Colonic mucosa (tissue), 4 donors: ENCODE results near the gene HHEX. TPM values are rescaled to one million over a fixed set of nuclear protein-coding genes. Genes with fewer than 3 reads are reported as not detected.
A peak's percentile ranks its signal among the peaks of the same experiment; 100 is the strongest.

ENCODE experiments used
- DNase-seq: peaks from one replicate; pipeline ENCODE4 v3.0.0-alpha.2; 2020
- H3K27ac ChIP-seq: fragments of 200-600 bp; one replicate; pipeline ENCODE4 v1.8.0; 2021
- H3K27me3 ChIP-seq: fragments of 200-600 bp; one replicate; pipeline ENCODE4 v1.8.0; 2021
- H3K36me3 ChIP-seq: fragments of 200-600 bp; one replicate; pipeline ENCODE4 v1.8.0; 2021
- H3K4me1 ChIP-seq: fragments of 200-600 bp; one replicate; pipeline ENCODE4 v1.8.0; 2021; ENCODE audit warnings: mild to moderate bottlenecking
- H3K4me3 ChIP-seq: fragments of 200-600 bp; one replicate; pipeline ENCODE4 v1.8.0; 2021
- H3K9ac ChIP-seq, 2 donors: one replicate each; pipeline ENCODE4 v1.7.0; 2013; ENCODE audit warnings: control low read depth in 2 of 2, low read depth in 2 of 2, low read length in 2 of 2
- H3K9me3 ChIP-seq: fragments of 200-600 bp; one replicate; pipeline ENCODE4 v1.8.0; 2021
- CTCF ChIP-seq: fragments of 200-600 bp; IDR thresholded peaks from one replicate; pipeline ENCODE4 v1.8.0; 2022; ENCODE audit warnings: antibody characterized with exemption, mild to moderate bottlenecking
- intact Hi-C: fragments of 100-400 bp; cut with DNase I; formaldehyde crosslinking; loops from one replicate; pipeline ENCODE4 v1.14.1; 2022
- total RNA-seq, 2 donors: library from RNA; stranded (reverse); fragmentation: NEBNext Ultra II Directional in 1 of 2; extraction: Animal tissue kit (Norgen Biotek cat#: 25700) in 1 of 2; gene quantifications; one replicate each; pipeline ENCODE4 v1.2.1, GENCODE V29; 2021
- donor health status: healthy.
- donor health status: DM: no; HTN: no; CAD: no.
- donor health status: DM: no; HTN: no; CAD: no.

Gene HHEX
- total RNA-seq, 2 donors from 2014 or later, result 2.1 to 7.1 TPM

DNA sequence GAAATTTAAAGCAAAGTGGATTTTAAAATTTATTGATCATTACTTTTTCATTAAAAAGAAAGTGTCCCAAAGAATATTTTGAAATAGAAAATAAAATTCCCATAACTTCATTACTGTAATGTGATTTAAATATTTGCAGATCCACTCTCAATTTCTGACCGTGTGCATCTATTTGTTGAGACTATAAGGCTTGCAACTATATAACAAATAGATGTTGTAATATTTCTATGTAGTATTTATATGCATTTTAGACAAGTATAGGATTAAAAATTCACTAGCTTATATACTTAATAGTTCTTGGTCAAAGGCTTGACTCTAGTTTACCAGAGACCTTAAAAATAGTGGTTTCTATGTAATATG lies 3.8 kb downstream of the HHEX start:
- intact Hi-C loops, result no loop called here

GRCh38 chr10:92695679-92696605 lies 6.2 kb downstream of the HHEX start:
- peak overlapping the region in 1 of 2 donors; percentile 33 for H3K9ac ChIP-seq
- H3K4me1 ChIP-seq, result no peaks in the 10 kb centered on the region
- H3K4me3 ChIP-seq, result no peak overlapping the region
- no peak for TF ChIP-seq CTCF
- no peak overlapping the region for H3K27ac ChIP-seq
- no peaks in the 10 kb centered on the region for H3K36me3 ChIP-seq
- no peak for DNase-seq
- H3K9me3 ChIP-seq, result no peaks in the 10 kb centered on the region
- H3K27me3 ChIP-seq, result no peaks in the 10 kb centered on the region
- intact Hi-C loops, result no loop called here

More for the DNA sequence above, 3.8 kb downstream of the HHEX start:
- H3K27me3 ChIP-seq, result peaks cover 6% of the 10 kb centered on the region
- no peak overlapping the region for H3K9ac ChIP-seq
- no peak overlapping the region for H3K4me3 ChIP-seq
- H3K9me3 ChIP-seq, result no peaks in the 10 kb centered on the region
- TF ChIP-seq CTCF, result no peak
- DNase-seq, result no peak
- H3K4me1 ChIP-seq, result no peaks in the 10 kb centered on the region
- no peaks in the 10 kb centered on the region for H3K36me3 ChIP-seq
- no peak overlapping the region for H3K27ac ChIP-seq

DNA sequence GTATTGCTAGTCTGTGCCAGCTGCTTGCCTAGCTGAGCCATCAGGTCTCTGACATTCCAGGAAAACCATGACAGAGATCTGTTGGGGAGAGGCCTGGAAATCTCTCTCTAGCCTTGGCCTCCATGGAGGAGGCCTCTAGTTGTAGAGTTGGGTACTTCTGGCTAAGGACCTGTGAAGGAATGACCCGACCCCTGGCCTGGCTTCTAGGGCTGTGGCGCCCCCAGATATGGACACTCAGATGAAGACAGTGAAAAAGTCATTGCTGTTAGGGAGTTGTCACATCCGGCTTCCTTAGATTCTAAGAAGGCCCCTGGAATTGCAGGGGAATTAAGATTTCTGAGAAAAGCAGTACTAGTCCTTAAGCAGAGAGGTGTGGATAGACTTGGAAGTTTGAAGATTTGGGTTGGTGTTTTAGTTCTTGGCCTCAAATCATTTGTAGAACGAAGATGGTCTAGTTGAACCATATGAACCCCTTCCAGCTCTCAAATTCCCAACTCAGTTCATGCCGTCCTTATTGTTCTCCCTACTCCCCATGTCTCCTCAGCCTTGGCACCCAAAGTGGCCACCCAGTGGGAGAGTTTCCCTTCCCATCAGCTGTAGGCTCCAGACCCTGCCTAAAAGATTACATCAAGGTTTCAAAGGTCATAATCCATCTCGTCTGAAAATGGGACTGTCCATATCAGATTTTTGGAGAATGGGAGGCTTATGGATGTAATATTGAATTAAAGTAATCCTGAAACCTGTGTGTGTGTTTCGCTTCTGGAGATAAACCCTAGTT lies 7.0 kb downstream of the HHEX start:
- Histone ChIP-seq H3K36me3 (no peaks in the 10 kb centered on the region), H3K4me3 (no peak overlapping the region), H3K9me3 (no peaks in the 10 kb centered on the region), H3K9ac (no peak overlapping the region), H3K27me3 (no peaks in the 10 kb centered on the region), H3K27ac (no peak overlapping the region), H3K4me1 (no peaks in the 10 kb centered on the region)
- DNase-seq, result no peak
- no peak for TF ChIP-seq CTCF
- intact Hi-C loops, result no loop called here

DNA sequence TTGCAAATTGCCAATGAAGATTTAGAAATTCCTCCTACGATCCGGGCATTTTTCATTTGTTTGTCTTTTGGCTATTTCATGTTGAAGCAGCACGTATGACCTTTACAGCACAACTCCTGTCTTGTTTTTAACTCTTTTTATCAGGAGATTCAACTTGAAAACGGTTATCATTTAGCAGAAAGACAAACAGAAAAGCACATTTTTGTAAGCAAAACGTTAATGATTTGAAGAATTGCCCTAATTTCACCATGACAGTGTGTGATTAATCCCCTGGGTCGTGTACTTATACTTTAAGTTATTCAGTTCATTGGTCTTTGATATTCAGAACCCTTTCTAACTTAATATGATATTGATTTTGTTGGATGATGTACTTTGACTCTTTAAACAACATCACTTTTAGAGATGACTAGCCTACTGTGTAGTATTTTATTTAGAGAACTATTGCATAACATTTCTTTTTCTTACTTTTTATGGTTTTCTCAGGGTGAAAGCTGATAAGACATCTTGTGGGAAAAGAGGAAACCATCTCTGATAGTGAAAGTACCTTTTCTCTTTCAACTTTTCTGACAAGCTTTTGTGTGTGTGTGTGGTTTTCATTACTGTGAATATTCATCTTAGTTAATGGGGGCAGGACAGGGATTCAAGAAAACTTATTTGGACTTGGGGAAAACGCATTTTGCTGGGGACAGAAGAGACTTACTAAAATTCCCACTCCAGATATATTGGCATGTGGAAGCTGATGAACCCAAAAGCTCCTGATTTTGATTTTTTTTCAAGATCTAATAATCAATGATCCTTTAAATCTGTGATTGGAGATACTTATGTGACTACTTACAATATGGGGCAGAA lies 8.1 kb downstream of the HHEX start:
- no peak for TF ChIP-seq CTCF
- intact Hi-C loops, result no loop called here
- Histone ChIP-seq H3K27me3 (no peaks in the 10 kb centered on the region), H3K9me3 (no peaks in the 10 kb centered on the region), H3K4me3 (no peak overlapping the region), H3K4me1 (no peaks in the 10 kb centered on the region), H3K36me3 (no peaks in the 10 kb centered on the region), H3K9ac (no peak overlapping the region), H3K27ac (no peak overlapping the region)
- DNase-seq, result no peak

- intact Hi-C loops, result no loop called here
- H3K27me3 ChIP-seq, result no peaks in the 10 kb centered on the region
- no peak for TF ChIP-seq CTCF
Observed at GRCh38 chr10:92699193-92699517, 9.4 kb downstream of the HHEX start.

More at GRCh38 chr10:92699193-92699517, 9.4 kb downstream of the HHEX start:
- peak overlapping the region; percentile 26 to 66 for H3K9ac ChIP-seq
- DNase-seq, result no peak
- no peak overlapping the region for H3K27ac ChIP-seq
- H3K4me3 ChIP-seq, result peak overlapping the region; percentile 30
- H3K4me1 ChIP-seq, result no peaks in the 10 kb centered on the region
- H3K36me3 ChIP-seq, result no peaks in the 10 kb centered on the region
- no peaks in the 10 kb centered on the region for H3K9me3 ChIP-seq
